PC-3 (cell line): ENCODE data around the gene VPS35L.

ENCODE experiments used
- CTCF ChIP-seq: fragments of 300-600 bp; sonication (generic); conservative IDR thresholded peaks from 2 replicates; pipeline ENCODE4 v1.5.1; 2017; ENCODE audit warnings: antibody characterized with exemption, low read depth, mild to moderate bottlenecking, low read length
- EZH2 ChIP-seq: fragments of 300-600 bp; sonication (generic); IDR thresholded peaks from one replicate; pipeline ENCODE4 v1.6.1; 2017; ENCODE audit warnings: antibody characterized with exemption, mild to moderate bottlenecking, low read length; ENCODE audit not compliant: unreplicated experiment

DNA sequence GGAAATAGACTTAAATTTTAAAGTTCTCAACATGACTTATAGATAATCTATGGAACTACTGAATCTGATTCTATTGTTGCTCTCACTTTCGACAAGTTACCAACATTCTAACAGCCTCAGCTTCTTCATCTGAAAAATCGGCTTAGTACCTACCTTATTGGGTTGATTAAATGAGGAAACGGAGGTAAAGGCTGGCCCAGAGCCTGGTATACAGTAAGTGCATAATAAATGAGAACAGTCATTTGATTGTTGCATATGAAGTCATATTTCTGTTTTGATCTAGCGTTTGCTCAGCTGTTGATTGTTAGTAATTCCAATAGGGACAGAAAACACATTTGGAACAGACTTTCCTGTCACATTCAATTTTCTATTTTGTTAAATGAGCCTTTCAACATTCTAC, 4.6 kb downstream of the VPS35L start:
- TF ChIP-seq CTCF, result no peak
- TF ChIP-seq EZH2, result no peak
